Tibial artery (tissue), 4 donors: Measurements from ENCODE around the gene CPNE1.

Source experiments
- DNase-seq, 2 donors: peaks; one replicate each; pipeline ENCODE4 v3.0.0-alpha.2; 2019
- H3K27ac ChIP-seq, 2 donors: fragments of 200-600 bp; sonication (generic) in 1 of 2; 1 replicate in 1 of 2; 2 replicates in 1 of 2; pipeline ENCODE4 v1.5.1; 2018 to 2019; ENCODE audit warnings: mild to moderate bottlenecking in 1 of 2
- H3K27me3 ChIP-seq, 2 donors: fragments of 200-600 bp; sonication (generic) in 1 of 2; one replicate each; pipeline versions ENCODE4 v1.5.1 to v1.6.0; 2016 to 2019
- H3K36me3 ChIP-seq, 3 donors: fragments of 200-600 bp; sonication (generic) in 2 of 3; one replicate each; pipeline ENCODE4 v1.5.1; 2016 to 2019; ENCODE audit warnings: mild to moderate bottlenecking in 2 of 3
- H3K4me1 ChIP-seq, 4 donors: fragments of 200-600 bp; sonication (generic) in 2 of 4; 1 replicate in 3 of 4; 2 replicates in 1 of 4; pipeline ENCODE4 v1.5.1; 2016 to 2019
- H3K4me3 ChIP-seq, 2 donors: fragments of 200-600 bp; sonication (generic) in 1 of 2; 1 replicate in 1 of 2; 2 replicates in 1 of 2; pipeline ENCODE4 v1.5.1; 2018 to 2019; ENCODE audit warnings: mild to moderate bottlenecking in 2 of 2
- H3K9me3 ChIP-seq, 3 donors: fragments of 200-600 bp; sonication (generic) in 1 of 3; one replicate each; pipeline ENCODE4 v1.5.1; 2016 to 2019
- CTCF ChIP-seq, 2 experiments: fragments of 200-600 bp in 1 of 2; fragments of 450-650 bp in 1 of 2; IDR thresholded peaks; one replicate each; pipeline ENCODE4 v1.5.1; 2017 to 2019; ENCODE audit warnings: antibody characterized with exemption in 2 of 2, mild to moderate bottlenecking in 1 of 2, moderate library complexity in 1 of 2
- intact Hi-C: fragments of 100-400 bp; cut with DNase I; formaldehyde crosslinking; loops from one replicate; pipeline ENCODE4 v1.15.0; 2023; ENCODE audit warnings: low total_unique reads

CPNE1 gene

DNA sequence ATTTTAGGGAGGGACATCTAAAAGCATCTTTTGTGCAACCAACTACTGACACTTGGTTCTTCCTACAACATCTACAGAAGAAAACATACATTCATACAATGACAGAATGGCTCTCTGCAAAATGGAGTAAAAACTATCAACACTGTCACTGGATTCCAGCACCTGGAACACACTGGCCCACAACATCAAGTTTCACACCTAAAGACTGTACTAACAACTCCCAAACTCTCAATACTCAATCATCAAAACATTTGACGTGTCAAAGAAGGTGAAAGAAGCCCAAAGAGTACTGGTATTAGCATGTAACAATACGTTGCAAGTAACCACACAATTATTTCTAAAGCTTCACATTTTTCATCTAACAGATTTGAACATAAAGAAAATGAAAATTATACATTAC lies 2.1 kb downstream of the CPNE1 start:
- Histone ChIP-seq H3K27me3 (no peaks in the 10 kb centered on the region), H3K9me3 (no peaks in the 10 kb centered on the region), H3K36me3 (peaks cover 0 to 3% (median 0%) of the 10 kb centered on the region in 3 donors), H3K27ac (peak overlapping the region; percentile 42 to 93), H3K4me3 (peak overlapping the region; percentile 67 to 87), H3K4me1 (peaks cover 0 to 60% (median 29%) of the 10 kb centered on the region in 4 donors)
- intact Hi-C loops = loop anchor here (2.0 to 5.0 kb wide), 2 partner anchors 45 to 224 kb away; partner anchors contain the start of gene SPAG4
- TF ChIP-seq CTCF (IDR thresholded peaks at IDR 0.05) = no peak
- DNase-seq = no peak

GRCh38 chr20:35661908-35662307 lies 2.8 kb downstream of the CPNE1 start:
- peak overlapping the region; percentile 67 to 87 for H3K4me3 ChIP-seq
- peaks cover 0 to 67% (median 31%) of the 10 kb centered on the region in 4 donors for H3K4me1 ChIP-seq
- no peaks in the 10 kb centered on the region for H3K27me3 ChIP-seq
- H3K36me3 ChIP-seq = no peaks in the 10 kb centered on the region
- peak overlapping the region; percentile 42 to 93 for H3K27ac ChIP-seq
- no peak for TF ChIP-seq CTCF (IDR thresholded peaks at IDR 0.05)
- no peak for DNase-seq
- intact Hi-C loops = loop anchor here (2.0 to 5.0 kb wide), 2 partner anchors 45 to 225 kb away; partner anchors contain the start of gene SPAG4
- H3K9me3 ChIP-seq = no peaks in the 10 kb centered on the region

DNA sequence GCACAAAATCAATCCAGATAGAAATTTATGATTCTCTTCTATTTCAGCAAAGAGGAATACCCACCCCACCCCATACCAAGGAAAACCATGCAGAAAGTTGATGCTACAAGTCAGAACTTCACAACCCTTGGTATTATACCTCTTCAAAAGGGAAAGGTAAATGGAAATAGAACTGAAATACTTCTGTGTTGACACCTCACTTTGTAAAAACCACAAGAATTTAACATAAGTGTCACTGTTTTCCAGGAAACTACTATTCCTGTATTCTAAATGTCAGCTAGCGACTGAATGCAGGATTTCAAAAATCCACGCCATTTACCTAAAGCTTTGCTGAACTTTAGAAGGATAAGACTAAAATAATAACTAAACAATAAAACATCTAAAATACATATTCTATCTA lies 3.6 kb downstream of the CPNE1 start:
- no peak for TF ChIP-seq CTCF (IDR thresholded peaks at IDR 0.05)
- Histone ChIP-seq H3K27me3 (no peaks in the 10 kb centered on the region), H3K36me3 (no peaks in the 10 kb centered on the region), H3K27ac (peak overlapping the region; percentile 42 to 93), H3K9me3 (no peaks in the 10 kb centered on the region), H3K4me3 (peak overlapping the region in 1 of 2 donors; percentile 87), H3K4me1 (peaks cover 0 to 75% (median 31%) of the 10 kb centered on the region in 4 donors)
- no peak for DNase-seq
- intact Hi-C loops = loop anchor here (5.0 kb wide), 1 partner anchor 44 kb away; the partner anchor contains the start of gene SPAG4

DNA sequence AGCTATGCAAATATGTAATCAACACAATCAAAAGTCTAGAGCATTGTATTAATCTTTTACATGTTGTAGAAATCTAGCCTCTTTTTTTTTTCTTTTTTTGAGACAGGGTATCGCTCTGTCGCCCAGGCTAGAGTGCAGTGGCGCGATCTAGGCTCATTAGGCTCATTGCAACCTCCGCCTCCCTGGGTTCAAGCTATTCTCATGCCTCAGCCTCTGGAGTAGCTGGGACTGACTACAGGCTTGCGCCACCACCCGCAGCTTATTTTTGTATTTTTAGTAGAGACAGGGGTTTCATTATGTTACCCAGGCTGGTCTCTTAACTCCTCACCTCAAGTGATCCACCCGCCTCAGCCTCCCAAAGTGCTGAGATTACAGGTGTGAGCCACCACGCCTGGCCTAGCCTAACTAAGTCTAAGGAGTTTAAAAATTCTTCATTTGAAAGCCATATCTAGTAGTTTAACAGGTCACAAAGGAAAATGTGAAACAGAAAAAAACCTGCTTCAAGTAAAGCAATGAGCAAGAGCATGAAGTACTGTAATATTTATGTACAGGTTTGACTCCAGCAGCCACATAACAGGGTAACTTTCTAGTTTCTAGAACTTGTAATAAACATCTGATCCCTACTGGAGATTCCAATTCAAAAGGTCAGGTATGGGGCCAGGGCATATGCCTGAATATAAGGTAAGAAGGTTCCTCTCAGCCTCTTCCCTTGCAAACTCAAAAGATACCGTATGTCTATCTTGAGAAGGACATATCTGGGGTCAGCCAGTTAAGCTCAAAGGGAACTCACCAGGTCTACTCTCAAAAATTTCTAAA lies 4.4 kb downstream of the CPNE1 start:
- H3K9me3 ChIP-seq = no peaks in the 10 kb centered on the region
- no peaks in the 10 kb centered on the region for H3K27me3 ChIP-seq
- no peak overlapping the region for H3K4me3 ChIP-seq
- peaks cover 0 to 76% (median 31%) of the 10 kb centered on the region in 4 donors for H3K4me1 ChIP-seq
- DNase-seq = no peak
- peak overlapping the region; percentile 42 to 93 for H3K27ac ChIP-seq
- no peak for TF ChIP-seq CTCF (IDR thresholded peaks at IDR 0.05)
- H3K36me3 ChIP-seq = no peaks in the 10 kb centered on the region
- intact Hi-C loops = loop anchor here (5.0 kb wide), 1 partner anchor 43 kb away; the partner anchor contains the start of gene SPAG4

DNA sequence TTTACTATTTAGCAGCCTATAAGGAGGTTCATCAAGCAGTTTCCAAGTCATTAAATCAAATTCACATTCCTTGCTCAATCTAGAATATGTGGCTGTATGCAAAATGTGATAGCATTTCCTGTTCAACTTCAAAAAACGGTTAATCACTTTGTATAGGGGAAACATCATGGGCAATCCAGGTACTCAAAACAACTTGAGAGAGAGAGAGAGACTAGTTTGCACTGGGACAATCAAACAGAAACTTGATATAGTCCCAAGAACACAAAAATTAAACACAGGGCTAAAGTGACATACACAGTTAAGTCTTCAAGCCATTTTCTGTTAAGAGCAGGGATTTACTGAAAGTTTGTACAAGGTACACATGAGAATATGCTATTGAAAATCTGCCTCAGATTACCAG lies 7.4 kb downstream of the CPNE1 start:
- Histone ChIP-seq H3K27ac (no peak overlapping the region), H3K36me3 (peaks cover 16 to 29% (median 27%) of the 10 kb centered on the region in 3 donors), H3K4me1 (peaks cover 0 to 67% (median 33%) of the 10 kb centered on the region in 4 donors), H3K27me3 (no peaks in the 10 kb centered on the region), H3K9me3 (no peaks in the 10 kb centered on the region), H3K4me3 (no peak overlapping the region)
- TF ChIP-seq CTCF (IDR thresholded peaks at IDR 0.05) = no peak
- intact Hi-C loops = no loop called here
- DNase-seq = no peak
